ENCODE data around the gene TXLNA.

Gene TXLNA

GRCh38 chr1:32208891-32209328, 29.4 kb downstream of the TXLNA start, which contains the start of gene DCDC2B:
DCDC2B (plus strand) TSS chr1:32209089; CDS start chr1:32209094, 5 bp downstream.
- TF ChIP-seq GATA1 (IDR thresholded peaks at IDR 0.05; ENCODE audit: low read depth, low read length) (no peak), POLR2A (IDR thresholded peaks at IDR 0.05; ENCODE audit: low read length) (peak; percentile 37)
- DNase-seq: peak; percentile 78 to 85

GRCh38 chr1:32215629-32216480, 36.4 kb downstream of the TXLNA start:
- DNase-seq: peak; percentile 62 to 73
- TF ChIP-seq POLR2A (IDR thresholded peaks at IDR 0.05; ENCODE audit: low read length) (no peak), GATA1 (IDR thresholded peaks at IDR 0.05; ENCODE audit: low read depth, low read length) (no peak)

GRCh38 chr1:32216566-32216965, 37.1 kb downstream of the TXLNA start:
- TF ChIP-seq GATA1 (IDR thresholded peaks at IDR 0.05; ENCODE audit: low read depth, low read length): no peak
- no peak for TF ChIP-seq POLR2A (IDR thresholded peaks at IDR 0.05; ENCODE audit: low read length)
- DNase-seq: no peak

GRCh38 chr1:32219022-32219421, 39.5 kb downstream of the TXLNA start:
- TF ChIP-seq GATA1 (IDR thresholded peaks at IDR 0.05; ENCODE audit: low read depth, low read length) (no peak), POLR2A (IDR thresholded peaks at IDR 0.05; ENCODE audit: low read length) (no peak)
- DNase-seq: no peak

GRCh38 chr1:32220746-32221580, 41.5 kb downstream of the TXLNA start:
- no peak for DNase-seq
- TF ChIP-seq GATA1 (IDR thresholded peaks at IDR 0.05; ENCODE audit: low read depth, low read length) (no peak), POLR2A (IDR thresholded peaks at IDR 0.05; ENCODE audit: low read length) (no peak)

GRCh38 chr1:32221581-32221979, 42.1 kb downstream of the TXLNA start:
- no peak for TF ChIP-seq POLR2A (IDR thresholded peaks at IDR 0.05; ENCODE audit: low read length)
- TF ChIP-seq GATA1 (IDR thresholded peaks at IDR 0.05; ENCODE audit: low read depth, low read length): no peak
- no peak for DNase-seq

GRCh38 chr1:32221980-32222755, 42.7 kb downstream of the TXLNA start, which contains the start of the genes EIF3I and TMEM234:
EIF3I (plus strand) TSS chr1:32222407; CDS start chr1:32222442, 35 bp downstream.
TMEM234 (minus strand) TSS chr1:32222353; CDS start chr1:32222322, 31 bp downstream.
- DNase-seq: peak; percentile 93 to 95
- TF ChIP-seq POLR2A (IDR thresholded peaks at IDR 0.05; ENCODE audit: low read length) (peak; percentile 90), GATA1 (IDR thresholded peaks at IDR 0.05; ENCODE audit: low read depth, low read length) (no peak)

GRCh38 chr1:32223683-32224082, 44.2 kb downstream of the TXLNA start:
- TF ChIP-seq POLR2A (IDR thresholded peaks at IDR 0.05; ENCODE audit: low read length): no peak
- no peak for TF ChIP-seq GATA1 (IDR thresholded peaks at IDR 0.05; ENCODE audit: low read depth, low read length)
- DNase-seq: no peak

- TF ChIP-seq POLR2A (IDR thresholded peaks at IDR 0.05; ENCODE audit: low read length) (no peak), GATA1 (IDR thresholded peaks at IDR 0.05; ENCODE audit: low read depth, low read length) (no peak)
These were observed 44.8 kb downstream of the TXLNA start for GRCh38 chr1:32224285-32224684.

GRCh38 chr1:32228771-32229170, 49.3 kb downstream of the TXLNA start:
- DNase-seq: no peak
- TF ChIP-seq POLR2A (IDR thresholded peaks at IDR 0.05; ENCODE audit: low read length) (no peak), GATA1 (IDR thresholded peaks at IDR 0.05; ENCODE audit: low read depth, low read length) (no peak)

More at GRCh38 chr1:32224285-32224684, 44.8 kb downstream of the TXLNA start:
- no peak for DNase-seq

- no peak for DNase-seq
- TF ChIP-seq GATA1 (IDR thresholded peaks at IDR 0.05; ENCODE audit: low read depth, low read length): no peak
- TF ChIP-seq POLR2A (IDR thresholded peaks at IDR 0.05; ENCODE audit: low read length): peak; percentile 31
These were observed 52.5 kb downstream of the TXLNA start for GRCh38 chr1:32231843-32232432.

- DNase-seq: no peak
- TF ChIP-seq GATA1 (IDR thresholded peaks at IDR 0.05; ENCODE audit: low read depth, low read length) (no peak), POLR2A (IDR thresholded peaks at IDR 0.05; ENCODE audit: low read length) (no peak)
These were observed 53.3 kb downstream of the TXLNA start for GRCh38 chr1:32232558-32233304.
